HepG2 (cell line): ENCODE results near the gene WDR27. TPM values are rescaled to one million over a fixed set of nuclear protein-coding genes. Genes with fewer than 3 reads are reported as not detected.

ENCODE experiments used
- ATAC-seq: fragments of 200-7000 bp; cut with Tn5 transposase; 3 replicates; pipeline ENCODE4 v1.9.1; 2020; ENCODE audit warnings: mild to moderate bottlenecking, moderate library complexity
- BruUV-seq: library from RNA; stranded (reverse); fragments of 400-500 nt; replicated peaks from 2 replicates; lab custom pipeline; 2021; lab: Mats Ljungman, UMichigan
- CTCF ChIA-PET: fragments of 300-600 bp; formaldehyde crosslinking; extraction: SDS; loops from one replicate; lab custom pipeline; 2021; ENCODE audit warnings: low total read pairs, inconsistent platforms, low intra/inter-chr PET ratio; lab: Yijun Ruan, JAX
- POLR2A ChIA-PET: fragments of 350-600 bp; sonication (Branson Sonifier 250); formaldehyde crosslinking; loops from one replicate; lab custom pipeline; 2020; ENCODE audit warnings: antibody characterized with exemption, inconsistent platforms; lab: Yijun Ruan, JAX
- DNase-seq: peaks from one replicate; pipeline ENCODE4 v3.0.0-alpha.2; 2015; ENCODE audit warnings: low spot score
- FAIRE-seq: peaks from 3 replicates; lab custom pipeline; 2011; peaks lifted over from hg19 to GRCh38; lab: Jason Lieb, UNC
- H2AFZ ChIP-seq: one replicate; pipeline ENCODE4 v1.6.1; 2011; ENCODE audit warnings: low read length, inconsistent platforms
- H3K27ac ChIP-seq: fragments of 300-600 bp; 3 replicates; pipeline ENCODE4 v1.8.0; 2011; ENCODE audit warnings: mixed run types, mild to moderate bottlenecking, mixed read lengths, low read length, inconsistent platforms; ENCODE audit not compliant: insufficient read depth; ENCODE audit errors: extremely low read length
- H3K27me3 ChIP-seq, 2 experiments: fragments of 200-600 bp in 1 of 2; 2 replicates in 1 of 2; 3 replicates in 1 of 2; pipeline versions ENCODE4 v1.6.0 to v1.8.0; 2011; ENCODE audit warnings: low read length in 2 of 2, mild to moderate bottlenecking in 2 of 2, moderate library complexity in 2 of 2, inconsistent platforms in 1 of 2; ENCODE audit not compliant: insufficient read depth in 2 of 2, control insufficient read depth in 1 of 2
- H3K36me3 ChIP-seq, 2 experiments: fragments of 200-600 bp in 1 of 2; replicated peaks in 1 of 2; 2 replicates in 1 of 2; 3 replicates in 1 of 2; pipeline versions ENCODE4 v1.5.1 to v1.8.0; 2011; ENCODE audit warnings: low read length in 2 of 2, inconsistent platforms in 1 of 2; ENCODE audit not compliant: insufficient read depth in 2 of 2, control insufficient read depth in 1 of 2
- H3K4me1 ChIP-seq: 2 replicates; pipeline ENCODE4 v1.5.1; 2012; ENCODE audit warnings: low read length, inconsistent platforms; ENCODE audit not compliant: insufficient read depth
- H3K4me2 ChIP-seq: 2 replicates; pipeline ENCODE4 v1.6.0; 2011; ENCODE audit warnings: low read depth, low read length, inconsistent platforms
- H3K4me3 ChIP-seq, 3 experiments: fragments of 200-600 bp in 1 of 3; sonication (generic), shearing (Covaris generic) in 1 of 3; replicated peaks in 1 of 3; 2 replicates each; pipeline ENCODE4 v1.5.1; 2011 to 2016; ENCODE audit warnings: low read length in 3 of 3, inconsistent platforms in 2 of 3, low read depth in 2 of 3, mild to moderate bottlenecking in 2 of 3, control low read depth in 1 of 3, mixed read lengths in 1 of 3; ENCODE audit not compliant: insufficient read depth in 1 of 3
- H3K79me2 ChIP-seq: one replicate; pipeline ENCODE4 v1.6.1; 2011; ENCODE audit warnings: low read length, inconsistent platforms; ENCODE audit not compliant: insufficient read depth
- H3K9ac ChIP-seq: 2 replicates; pipeline ENCODE4 v1.6.0; 2011; ENCODE audit warnings: mild to moderate bottlenecking, low read depth, low read length, inconsistent platforms; ENCODE audit not compliant: insufficient read depth
- H3K9me3 ChIP-seq: 2 replicates; pipeline ENCODE4 v1.5.1; 2012; ENCODE audit warnings: mild to moderate bottlenecking, low read length
- H4K20me1 ChIP-seq: 2 replicates; pipeline ENCODE4 v1.6.0; 2011; ENCODE audit warnings: inconsistent platforms, mild to moderate bottlenecking, low read length, moderate library complexity; ENCODE audit not compliant: insufficient read depth
- AGO2 ChIP-seq: fragments of 200-400 bp; formaldehyde crosslinking; optimal IDR thresholded peaks from 2 replicates; pipeline ENCODE3; 2017; ENCODE audit warnings: mild to moderate bottlenecking, low read depth, low read length, moderate library complexity
- ELF3 ChIP-seq: IDR thresholded peaks from 2 replicates; pipeline ENCODE4 v1.6.1; 2016; ENCODE audit warnings: missing genetic modification reagents, missing compliant biosample characterization
- HMGA1 ChIP-seq: sonication (generic); formaldehyde crosslinking; conservative IDR thresholded peaks from 2 replicates; pipeline ENCODE4 v1.4.0; 2020; ENCODE audit warnings: missing genetic modification reagents
- RFXANK ChIP-seq: IDR thresholded peaks from 2 replicates; pipeline ENCODE4 v1.6.1; 2016
- RFXAP ChIP-seq: sonication (generic); formaldehyde crosslinking; IDR thresholded peaks from 2 replicates; pipeline ENCODE4 v1.4.0; 2020; ENCODE audit warnings: missing genetic modification reagents, borderline replicate concordance
- SATB2 ChIP-seq: sonication (generic); formaldehyde crosslinking; IDR thresholded peaks from 2 replicates; pipeline ENCODE4 v1.5.0; 2020; ENCODE audit warnings: missing genetic modification reagents
- ZFAT ChIP-seq: sonication (generic); formaldehyde crosslinking; conservative IDR thresholded peaks from 2 replicates; pipeline ENCODE4 v1.8.1; 2023; ENCODE audit warnings: missing genetic modification reagents, inconsistent platforms
- ZNF616 ChIP-seq: sonication (generic); formaldehyde crosslinking; IDR thresholded peaks from 2 replicates; pipeline ENCODE4 v1.5.0; 2020; ENCODE audit warnings: low read depth, mild to moderate bottlenecking, missing genetic modification reagents
- WGBS: methylation state at CpG from one replicate; pipeline ENCODE4 v1.1.6; 2017; ENCODE audit warnings: low lambda C conversion rate; 5-methylcytosine and 5-hydroxymethylcytosine counted together
- in situ Hi-C: cut with HindIII; loops from 2 replicates; pipeline ENCODE4 v1.10.0; 2017; ENCODE audit warnings: low pct_unique_long_range_greater_than_20kb; ENCODE audit not compliant: extremely low pct_ligation_motif_present
- intact Hi-C: fragments of 100-400 bp; cut with micrococcal nuclease; formaldehyde crosslinking; loops from one replicate; pipeline ENCODE4 v1.10.0; 2022; ENCODE audit not compliant: unreplicated experiment
- polyA plus RNA-seq, 8 experiments: library from polyadenylated mRNA; depleted of rRNA in 3 of 8; stranded (reverse) in 7 of 8; unstranded in 1 of 8; fragments of >200 nt; fragmentation: Illumina TruSeq in 4 of 8; extraction: Trizol in 4 of 8; gene quantifications; 2 replicates each; pipeline versions ENCODE4 v1.2.1 to v1.2.3, GENCODE V29; 2011 to 2016; ENCODE audit warnings: low read depth in 4 of 8, missing spikeins in 1 of 8, mixed read lengths in 1 of 8; ENCODE audit not compliant: insufficient read depth in 1 of 8
- total RNA-seq, 5 experiments: library from RNA; depleted of rRNA; stranded (reverse); fragments of >200 nt; fragmentation: Illumina TruSeq; extraction: Trizol; gene quantifications; 2 replicates each; pipeline ENCODE4 v1.2.3, GENCODE V29; 2016; ENCODE audit warnings: low read depth in 1 of 5
- TF ChIP-seq, protein P1 (sequence below): sonication (generic); formaldehyde crosslinking; IDR thresholded peaks from 2 replicates; pipeline ENCODE4 v1.4.0; 2020; ENCODE audit warnings: mild to moderate bottlenecking, missing genetic modification reagents
- TF ChIP-seq, protein P2 (sequence below): IDR thresholded peaks from 2 replicates; pipeline ENCODE4 v1.6.1; 2016; ENCODE audit warnings: mild to moderate bottlenecking, missing biosample characterization, missing genetic modification reagents

WDR27 gene
- total and polyA plus RNA-seq, 2 of the 13 experiments (the other 11 are each of a cell fraction or from before 2014, with no cell fraction given) = 34.1 to 80.3 TPM

DNA sequence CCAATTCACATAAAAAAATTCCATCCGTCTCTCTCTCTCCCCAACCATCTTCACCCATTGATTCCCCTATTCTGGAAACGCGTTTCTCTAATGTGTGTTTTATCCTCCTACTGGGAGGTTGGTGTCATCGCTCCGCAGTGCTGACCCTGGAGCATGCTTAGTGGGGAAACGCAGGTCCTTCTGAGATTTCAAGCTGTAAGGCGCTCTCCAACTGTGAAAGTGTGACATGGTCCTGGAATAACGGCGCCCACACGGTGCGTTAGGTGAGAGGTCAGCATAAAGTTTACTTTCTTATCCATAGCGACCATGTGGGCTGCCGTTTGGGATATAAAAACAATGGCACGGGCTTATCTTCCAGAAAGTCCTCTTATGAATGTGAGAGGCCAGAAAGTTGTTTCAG lies 123.9 kb downstream of the WDR27 start:
- CTCF ChIA-PET = no interaction called here
- no peak overlapping the region for H2AFZ ChIP-seq
- intact Hi-C loops = no loop called here
- H3K27me3 ChIP-seq = no peaks in the 10 kb centered on the region
- POLR2A ChIA-PET = no interaction called here
- 97% methylated on average over 14 of the region's 14 CpGs for WGBS
- H3K36me3 ChIP-seq = no peaks in the 10 kb centered on the region
- DNase-seq = no peak
- H3K4me1 ChIP-seq = no peaks in the 10 kb centered on the region
- H3K79me2 ChIP-seq = no peaks in the 10 kb centered on the region
- no peak overlapping the region for H3K9ac ChIP-seq
- no peak overlapping the region for H3K4me2 ChIP-seq
- no peaks in the 10 kb centered on the region for H3K9me3 ChIP-seq
- BruUV-seq = no TSS peak
- no peak overlapping the region for H3K27ac ChIP-seq
- FAIRE-seq = no peak
- H4K20me1 ChIP-seq = no peaks in the 10 kb centered on the region
- ATAC-seq = no peak
- TF ChIP-seq, protein P1, sequence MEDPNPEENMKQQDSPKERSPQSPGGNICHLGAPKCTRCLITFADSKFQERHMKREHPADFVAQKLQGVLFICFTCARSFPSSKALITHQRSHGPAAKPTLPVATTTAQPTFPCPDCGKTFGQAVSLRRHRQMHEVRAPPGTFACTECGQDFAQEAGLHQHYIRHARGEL (CRISPR knock-in tag) = no peak
- TF ChIP-seq RFXANK (CRISPR knock-in tag) (no peak), ELF3 (CRISPR knock-in tag) (no peak), SATB2 (no peak), RFXAP (CRISPR knock-in tag) (no peak), ZFAT (CRISPR knock-in tag) (no peak), HMGA1 (CRISPR knock-in tag) (no peak)
- TF ChIP-seq, protein P2, sequence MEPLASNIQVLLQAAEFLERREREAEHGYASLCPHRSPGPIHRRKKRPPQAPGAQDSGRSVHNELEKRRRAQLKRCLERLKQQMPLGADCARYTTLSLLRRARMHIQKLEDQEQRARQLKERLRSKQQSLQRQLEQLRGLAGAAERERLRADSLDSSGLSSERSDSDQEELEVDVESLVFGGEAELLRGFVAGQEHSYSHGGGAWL = no peak
- TF ChIP-seq, all 625 proteins: peak for 0
- no peak overlapping the region for H3K4me3 ChIP-seq
- in situ Hi-C loops = no loop called here

DNA sequence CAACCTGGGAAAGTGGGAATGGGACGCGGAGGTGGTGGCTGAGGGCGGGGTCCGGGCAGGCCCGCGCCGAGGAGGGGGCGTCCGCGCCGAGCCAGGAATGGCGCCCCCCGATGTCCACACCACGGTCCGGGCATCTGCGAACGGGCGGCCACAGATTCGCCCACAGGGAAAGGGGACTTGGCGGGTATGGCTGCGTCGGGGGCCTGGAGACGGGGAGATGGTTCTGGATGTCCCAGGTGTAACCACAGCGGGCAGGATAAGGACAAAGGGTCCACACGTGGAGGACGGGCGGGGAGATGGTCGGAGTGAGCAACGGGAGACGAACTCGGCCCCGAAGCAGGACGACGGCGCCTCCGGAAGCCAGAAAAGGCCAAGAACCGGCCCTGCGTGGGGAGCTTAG lies 124.6 kb downstream of the WDR27 start:
- no peaks in the 10 kb centered on the region for H3K79me2 ChIP-seq
- 97% methylated on average over 37 of the region's 38 CpGs for WGBS
- no peak for DNase-seq
- H3K36me3 ChIP-seq = no peaks in the 10 kb centered on the region
- no peak overlapping the region for H3K9ac ChIP-seq
- H2AFZ ChIP-seq = no peak overlapping the region
- no peak overlapping the region for H3K4me3 ChIP-seq
- TF ChIP-seq AGO2 = peak; percentile 61
- no peak for TF ChIP-seq ZNF616 (CRISPR knock-in tag)
- TF ChIP-seq, all 625 proteins: peak for 1
- Histone ChIP-seq H3K9me3 (no peaks in the 10 kb centered on the region), H3K27ac (no peak overlapping the region), H4K20me1 (no peaks in the 10 kb centered on the region), H3K4me1 (no peaks in the 10 kb centered on the region), H3K27me3 (no peaks in the 10 kb centered on the region), H3K4me2 (no peak overlapping the region)
- BruUV-seq = no TSS peak
- no peak for FAIRE-seq
- in situ Hi-C loops (no loop called here), intact Hi-C loops (no loop called here)
- ATAC-seq = no peak
- ChIA-PET CTCF (no interaction called here), POLR2A (no interaction called here)
